ENCODE data around the gene ACAT1.

DNA sequence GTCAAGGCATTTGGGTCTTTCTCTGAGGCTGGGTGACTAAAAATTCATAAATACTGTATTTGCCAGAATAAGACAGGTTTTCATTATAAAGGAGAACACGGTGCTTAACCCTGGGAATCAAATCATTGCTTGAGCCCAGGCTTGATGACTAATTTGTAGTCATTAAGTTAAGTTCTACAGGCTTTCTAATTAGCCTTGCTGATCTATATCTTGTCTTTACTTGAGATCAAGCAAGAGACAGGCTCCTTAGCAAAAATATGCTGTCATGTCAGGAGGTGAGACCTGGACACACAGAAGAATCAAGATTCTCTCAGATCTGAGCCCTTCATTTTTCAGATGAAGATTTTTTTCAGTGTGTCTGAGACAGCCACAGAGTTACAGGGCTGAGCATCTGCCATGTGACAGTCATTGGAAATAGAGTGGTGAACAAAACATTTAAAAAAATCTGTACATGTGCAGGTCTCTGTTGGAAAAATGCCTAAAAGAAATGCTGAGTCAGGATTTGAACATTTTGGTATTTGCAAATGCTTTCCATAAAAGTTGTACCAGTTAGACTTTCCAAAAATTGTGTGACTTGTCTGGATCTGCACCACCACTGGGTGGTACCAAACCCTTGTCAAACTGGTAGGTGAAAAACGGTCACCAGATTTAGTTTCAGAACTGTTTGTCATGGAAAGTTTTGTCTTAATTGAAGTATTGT lies 14.6 kb downstream of the ACAT1 start:
- peak in 4 of 6 experiments; percentile 6 to 61 (median 33) for TF ChIP-seq CTCF (IDR thresholded peaks at IDR 0.05)
- TF ChIP-seq POLR2A (IDR thresholded peaks at IDR 0.05), result no peak

Measured in esophagus squamous epithelium (tissue), 4 donors.